Measurements from ENCODE around the gene QRICH1. TPM values are rescaled to one million over a fixed set of nuclear protein-coding genes. Genes with fewer than 3 reads are reported as not detected.

Gene QRICH1
- total RNA-seq, 2 experiments from 2014 or later = 126 to 127 TPM

DNA sequence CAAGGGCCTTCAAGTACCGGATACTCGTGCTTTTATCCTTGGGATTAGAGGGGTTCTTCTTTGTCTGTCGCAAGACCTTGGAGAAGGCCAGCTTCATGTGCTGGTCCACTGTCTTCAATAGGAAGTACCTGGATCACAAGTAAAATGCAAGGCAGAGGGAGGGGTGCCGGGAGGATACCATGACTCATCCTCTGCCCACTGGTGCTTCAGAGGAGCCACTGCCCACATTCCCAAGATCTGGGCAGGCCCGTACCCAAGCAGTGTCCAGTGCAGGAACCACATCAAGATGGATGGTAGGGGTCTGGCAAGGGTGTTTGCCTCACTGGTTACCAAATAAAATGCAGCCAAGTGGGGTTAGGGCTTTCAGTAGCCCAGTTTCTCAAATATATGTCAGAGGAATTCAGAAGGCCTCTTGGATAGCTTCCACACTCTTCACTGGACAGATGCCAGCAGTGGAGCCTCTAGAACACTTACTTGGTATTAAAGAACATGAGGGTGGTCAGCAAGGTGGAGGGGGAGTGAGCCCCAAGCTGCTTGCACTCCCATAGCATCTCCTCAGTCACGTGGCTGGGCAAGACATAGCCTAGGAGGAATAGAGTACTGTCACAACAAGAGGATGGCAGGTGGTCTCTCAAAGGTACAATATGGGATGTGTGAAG, 61.1 kb downstream of the QRICH1 start:
- no peak for DNase-seq
- H3K4me3 Mint-ChIP-seq = no peak overlapping the region
- no peak overlapping the region for H3K27ac Mint-ChIP-seq
- peaks cover 15% of the 10 kb centered on the region for H3K4me1 Mint-ChIP-seq
- H3K36me3 Mint-ChIP-seq = peaks cover 28% of the 10 kb centered on the region
- H3K9me3 Mint-ChIP-seq = no peaks in the 10 kb centered on the region
- no peaks in the 10 kb centered on the region for H3K27me3 Mint-ChIP-seq

DNA sequence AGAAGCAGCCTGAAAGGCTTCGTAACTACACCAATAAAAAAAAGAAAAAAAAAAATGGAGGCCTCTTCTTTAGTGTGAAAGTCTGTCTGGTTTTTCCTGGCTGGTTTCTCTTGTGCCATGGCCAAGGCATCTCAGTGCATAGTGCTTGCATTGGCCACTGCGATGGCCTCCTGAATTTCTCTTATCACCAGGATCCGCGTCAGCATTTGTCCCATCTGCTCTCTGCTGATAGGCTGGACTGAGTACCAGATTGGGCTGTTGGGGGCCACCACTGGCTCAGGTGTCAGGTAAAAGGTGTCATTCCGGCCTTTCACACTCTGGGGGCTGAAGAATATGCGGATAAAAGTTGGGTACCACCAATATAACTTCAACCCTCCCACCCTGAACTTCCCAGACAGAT, 63.5 kb downstream of the QRICH1 start:
- no peak for DNase-seq
- Mint-ChIP-seq H3K27ac (no peak overlapping the region), H3K4me3 (no peak overlapping the region), H3K36me3 (peaks cover 44% of the 10 kb centered on the region), H3K27me3 (no peaks in the 10 kb centered on the region), H3K4me1 (peaks cover 36% of the 10 kb centered on the region), H3K9me3 (no peaks in the 10 kb centered on the region)

DNA sequence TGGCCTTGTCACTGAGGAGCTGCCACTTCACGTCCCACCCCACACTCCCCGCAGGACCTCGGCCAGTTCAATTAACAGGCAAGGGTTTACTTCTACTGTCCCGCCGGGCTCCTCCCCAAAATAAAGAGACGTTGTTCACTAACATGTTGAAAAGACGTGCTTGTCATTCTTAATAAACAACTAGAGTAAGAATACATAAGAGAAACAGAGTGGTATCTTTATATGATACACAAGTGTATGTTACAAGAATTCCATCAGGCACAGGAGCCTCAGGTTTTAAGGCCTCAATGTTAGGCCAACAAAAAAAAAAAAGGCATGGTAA, 64.3 kb downstream of the QRICH1 start:
- H3K27me3 Mint-ChIP-seq = no peaks in the 10 kb centered on the region
- H3K4me1 Mint-ChIP-seq = peaks cover 44% of the 10 kb centered on the region
- peaks cover 44% of the 10 kb centered on the region for H3K36me3 Mint-ChIP-seq
- H3K4me3 Mint-ChIP-seq = peak overlapping the region; percentile 97
- H3K9me3 Mint-ChIP-seq = no peaks in the 10 kb centered on the region
- no peak for DNase-seq
- peak overlapping the region; percentile 99 for H3K27ac Mint-ChIP-seq

DNA sequence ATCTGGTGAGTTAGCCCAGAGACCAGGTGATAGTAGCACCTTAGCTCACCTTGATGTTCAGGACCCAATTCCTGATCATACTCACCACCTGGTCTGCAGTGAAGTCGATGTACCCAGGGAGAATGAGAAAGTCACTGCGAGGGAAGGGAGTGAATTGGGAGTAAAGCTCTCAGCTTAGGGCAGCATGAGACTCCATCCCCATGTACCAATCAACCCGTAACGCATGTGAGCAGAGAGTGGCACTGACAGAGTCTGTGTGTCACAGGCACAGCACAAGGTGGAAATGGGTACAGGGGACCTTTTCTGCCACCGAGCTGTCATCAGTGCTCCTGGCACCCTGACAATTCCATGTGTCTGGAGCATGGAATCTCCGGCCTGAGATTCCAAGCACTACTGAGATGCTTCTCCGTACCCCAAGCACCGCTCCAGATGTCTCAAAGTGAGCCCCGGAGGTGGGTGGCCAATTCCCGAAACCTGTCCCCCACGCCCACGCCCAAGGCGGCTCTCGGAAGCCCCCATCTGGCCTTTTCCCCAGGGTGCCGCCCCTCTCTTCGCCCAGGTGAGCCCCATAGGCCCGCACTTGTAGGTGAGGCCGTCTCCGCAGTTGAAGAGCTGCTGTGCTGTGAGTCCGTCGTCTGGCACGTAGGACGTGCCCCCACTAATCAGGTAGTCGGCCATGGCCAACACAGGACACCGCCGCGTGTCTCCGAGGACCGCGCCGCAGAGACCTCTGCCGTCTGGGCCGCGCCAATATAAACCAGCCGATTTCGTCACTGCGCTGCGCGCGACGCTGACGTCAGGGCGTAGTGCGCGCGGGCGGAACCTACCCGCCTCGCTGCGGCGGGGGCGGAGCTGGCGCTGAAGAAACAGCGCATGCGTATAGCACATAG, 65.0 kb downstream of the QRICH1 start, which contains the start of gene IMPDH2:
IMPDH2 (minus strand) TSS at position 726 of the 890 bp plus-strand sequence; CDS start at position 678, 48 bp downstream.
- peaks cover 49% of the 10 kb centered on the region for H3K36me3 Mint-ChIP-seq
- no peaks in the 10 kb centered on the region for H3K9me3 Mint-ChIP-seq
- H3K27ac Mint-ChIP-seq = peak within 1 kb of the TSS; percentile 99
- peak; percentile 94 for DNase-seq
- no peaks in the 10 kb centered on the region for H3K27me3 Mint-ChIP-seq
- peak within 1 kb of the TSS; percentile 97 for H3K4me3 Mint-ChIP-seq
- H3K4me1 Mint-ChIP-seq = peaks cover 48% of the 10 kb centered on the region

DNA sequence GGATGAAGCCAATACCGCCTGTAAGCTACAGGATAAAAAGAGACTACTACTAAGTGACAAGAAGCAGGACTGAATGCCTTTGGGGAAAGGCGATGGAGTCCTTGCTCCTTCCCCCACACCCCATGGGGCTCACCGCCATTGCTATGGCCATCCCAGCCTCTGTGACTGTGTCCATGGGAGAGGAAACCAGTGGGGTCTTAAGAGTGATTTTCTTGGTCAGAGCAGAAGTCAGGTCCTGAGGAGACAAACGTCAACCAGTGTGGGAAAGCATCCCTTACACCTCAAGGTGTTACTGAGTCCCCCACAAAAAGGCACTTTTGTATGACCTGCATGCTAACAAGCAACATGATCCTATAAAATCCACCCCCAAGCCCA, 65.6 kb downstream of the QRICH1 start:
- Mint-ChIP-seq H3K27me3 (no peaks in the 10 kb centered on the region), H3K36me3 (peaks cover 55% of the 10 kb centered on the region), H3K27ac (peak overlapping the region; percentile 99), H3K4me3 (peak overlapping the region; percentile 97), H3K4me1 (peaks cover 54% of the 10 kb centered on the region), H3K9me3 (no peaks in the 10 kb centered on the region)
- DNase-seq = no peak

DNA sequence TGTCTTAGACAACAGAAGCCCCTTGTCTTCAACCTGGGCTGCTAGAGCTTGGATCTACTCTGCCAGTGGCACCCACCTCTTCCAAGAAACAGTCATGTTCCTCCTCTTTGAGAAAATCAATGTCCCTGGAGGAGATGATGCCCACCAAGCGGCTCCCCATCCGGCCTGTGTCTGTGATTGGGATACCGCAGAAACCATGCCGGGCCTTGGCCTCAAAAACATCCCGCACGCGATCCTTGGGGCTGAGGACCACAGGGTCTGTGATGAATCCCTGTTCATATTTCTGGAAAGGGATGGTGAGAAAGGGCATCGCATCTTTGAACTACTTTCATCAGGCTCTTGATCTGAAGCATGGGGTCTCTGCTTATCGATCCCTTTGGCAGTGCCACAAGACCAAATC, 66.2 kb downstream of the QRICH1 start:
- Mint-ChIP-seq H3K27me3 (no peaks in the 10 kb centered on the region), H3K9me3 (no peaks in the 10 kb centered on the region), H3K4me1 (peaks cover 58% of the 10 kb centered on the region), H3K36me3 (peaks cover 62% of the 10 kb centered on the region), H3K27ac (peak overlapping the region; percentile 99), H3K4me3 (peak overlapping the region; percentile 97)
- DNase-seq = no peak

DNA sequence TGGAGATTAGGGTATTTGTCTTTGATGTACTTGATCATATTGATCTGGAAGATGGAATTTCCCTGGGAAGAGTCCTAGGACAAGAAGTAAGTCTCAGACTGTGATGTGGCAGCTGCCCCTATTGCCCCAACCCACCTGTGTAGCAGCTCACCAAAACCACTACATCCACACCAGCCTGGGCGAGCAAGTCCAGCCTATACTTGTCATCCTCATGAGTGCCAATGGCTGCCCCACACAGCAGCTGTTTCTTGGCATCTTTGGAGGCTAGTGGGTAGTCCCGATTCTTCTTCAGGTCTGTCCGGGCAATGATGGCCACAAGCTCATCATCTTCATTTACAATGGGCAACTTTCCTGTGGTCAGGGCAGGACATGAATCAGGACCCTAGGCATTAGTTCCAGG, 67.3 kb downstream of the QRICH1 start:
- DNase-seq = no peak
- peak overlapping the region; percentile 57 for H3K27ac Mint-ChIP-seq
- H3K9me3 Mint-ChIP-seq = no peaks in the 10 kb centered on the region
- H3K27me3 Mint-ChIP-seq = no peaks in the 10 kb centered on the region
- peak overlapping the region; percentile 97 for H3K4me3 Mint-ChIP-seq
- peaks cover 58% of the 10 kb centered on the region for H3K4me1 Mint-ChIP-seq
- H3K36me3 Mint-ChIP-seq = peaks cover 61% of the 10 kb centered on the region

DNA sequence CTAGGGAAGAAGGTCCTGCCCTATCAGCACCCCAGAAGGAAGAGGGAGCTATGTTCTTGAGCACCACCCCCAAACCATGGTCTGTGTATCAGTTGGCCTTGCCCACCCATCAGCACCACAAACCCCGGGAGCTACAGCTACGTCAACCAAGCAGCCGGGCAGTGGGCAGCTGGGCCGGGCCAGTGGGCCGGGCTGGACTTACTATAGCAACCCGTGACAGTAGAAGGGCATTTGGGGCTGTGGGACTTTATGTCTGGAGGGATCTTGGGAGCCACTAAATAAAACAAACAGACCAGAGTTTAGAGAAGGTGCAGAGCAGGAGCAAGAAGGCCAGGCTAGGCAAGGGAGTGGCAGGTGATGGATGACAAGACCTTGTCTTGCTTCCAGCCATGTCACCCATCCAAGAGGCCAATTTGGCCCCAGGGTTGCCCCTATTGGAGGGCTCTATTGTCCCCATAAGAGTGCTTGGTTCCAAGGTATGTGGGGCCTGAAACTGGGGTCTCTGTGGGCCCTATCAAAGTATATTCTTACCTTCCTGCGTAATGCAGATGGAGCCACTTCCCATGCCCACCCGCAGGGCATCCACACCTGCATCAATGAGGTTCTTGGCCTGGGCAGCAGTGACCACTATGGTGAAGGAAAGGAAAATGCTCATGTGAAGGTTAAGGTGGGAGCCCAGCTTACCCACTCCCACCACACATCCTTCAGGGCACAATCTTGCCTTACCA, 67.9 kb downstream of the QRICH1 start:
- Mint-ChIP-seq H3K27ac (peak overlapping the region; percentile 57), H3K4me1 (peaks cover 61% of the 10 kb centered on the region), H3K27me3 (peaks cover 3% of the 10 kb centered on the region), H3K9me3 (no peaks in the 10 kb centered on the region), H3K36me3 (peaks cover 60% of the 10 kb centered on the region), H3K4me3 (peak overlapping the region; percentile 22)
- DNase-seq = no peak

DNA sequence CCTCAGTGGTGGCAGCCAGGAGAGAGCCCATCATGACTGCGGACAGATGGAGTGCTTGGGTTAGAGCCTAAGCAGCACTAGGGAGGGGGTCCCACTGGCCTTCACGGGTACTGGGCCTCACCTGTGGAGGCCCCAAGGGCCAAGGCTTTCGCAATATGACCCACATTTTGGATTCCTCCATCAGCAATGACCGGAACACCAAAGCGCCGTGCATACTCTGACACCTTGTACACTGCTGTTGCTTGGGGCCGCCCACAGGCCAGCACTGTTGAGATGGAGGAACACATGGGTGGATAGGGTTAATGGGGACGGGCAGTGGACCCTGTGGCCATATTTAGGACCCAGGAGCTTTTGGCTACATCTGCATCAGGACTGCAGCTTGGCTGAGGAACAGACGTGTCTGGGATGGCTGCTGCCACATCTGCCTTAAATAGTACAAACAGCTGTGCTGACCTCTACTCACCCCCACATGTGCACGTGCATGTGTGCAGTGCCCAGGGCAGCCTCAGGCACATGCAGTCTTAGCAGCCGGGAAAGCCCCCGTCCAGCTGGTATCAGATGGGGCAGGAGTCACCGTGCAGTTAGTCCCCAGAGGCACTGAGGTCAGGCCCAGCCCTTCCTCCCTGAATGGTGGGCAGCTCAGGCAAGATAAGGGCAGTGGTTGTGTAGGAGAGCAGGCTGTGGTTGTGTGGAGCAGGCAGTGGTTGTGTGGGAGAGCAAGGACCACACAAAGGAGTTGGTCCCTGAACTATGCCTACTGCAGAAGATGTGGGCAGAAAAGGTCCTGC, 68.7 kb downstream of the QRICH1 start:
- peaks cover 62% of the 10 kb centered on the region for H3K4me1 Mint-ChIP-seq
- peak overlapping the region; percentile 34 for H3K27ac Mint-ChIP-seq
- peaks cover 60% of the 10 kb centered on the region for H3K36me3 Mint-ChIP-seq
- DNase-seq = no peak
- peak overlapping the region; percentile 16 for H3K4me3 Mint-ChIP-seq
- H3K27me3 Mint-ChIP-seq = peaks cover 3% of the 10 kb centered on the region
- no peaks in the 10 kb centered on the region for H3K9me3 Mint-ChIP-seq

DNA sequence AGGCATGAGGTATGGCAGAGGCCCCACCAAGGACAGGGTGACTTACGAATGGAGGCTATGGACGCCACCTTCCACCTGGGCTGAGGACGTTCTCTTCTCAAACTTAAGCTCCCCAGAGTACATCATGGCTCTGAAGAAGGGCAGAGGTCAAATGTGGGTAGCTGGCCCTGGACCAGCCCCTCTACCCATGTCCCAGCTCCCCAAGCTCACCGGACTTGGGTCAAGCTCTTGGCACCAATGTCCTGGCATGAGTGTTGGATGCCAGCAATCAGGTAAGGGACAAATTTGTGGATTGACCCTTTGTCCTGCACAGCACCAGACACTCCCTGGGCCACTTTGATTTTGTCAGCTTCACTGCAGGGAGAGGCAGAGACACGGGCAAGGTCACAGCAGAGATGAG, 69.4 kb downstream of the QRICH1 start:
- no peak for DNase-seq
- Mint-ChIP-seq H3K27me3 (peaks cover 3% of the 10 kb centered on the region), H3K9me3 (no peaks in the 10 kb centered on the region), H3K4me1 (peaks cover 66% of the 10 kb centered on the region), H3K36me3 (peaks cover 58% of the 10 kb centered on the region), H3K4me3 (peak overlapping the region; percentile 95), H3K27ac (peak overlapping the region; percentile 34)

DNA sequence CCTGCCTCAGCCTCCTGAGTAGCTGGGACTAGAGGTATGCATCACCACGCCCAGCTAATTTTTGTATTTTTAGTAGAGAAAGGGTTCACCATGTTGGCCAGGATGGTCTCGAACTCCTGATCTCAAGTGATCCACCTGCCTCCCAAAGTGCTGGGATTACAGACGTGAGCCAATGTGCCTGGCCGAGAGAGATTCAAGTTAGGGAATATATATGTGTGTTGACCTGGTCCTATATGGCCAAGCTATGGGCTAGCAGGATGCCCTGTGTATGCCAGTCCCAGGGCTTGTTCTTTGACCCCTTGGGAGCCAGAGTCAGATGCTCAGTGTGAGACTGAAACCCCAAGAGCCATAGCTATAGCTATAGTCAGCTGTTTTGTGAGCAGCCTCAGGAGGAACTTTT, 70.1 kb downstream of the QRICH1 start:
- Mint-ChIP-seq H3K4me3 (peak overlapping the region; percentile 95), H3K36me3 (peaks cover 52% of the 10 kb centered on the region), H3K27ac (peak overlapping the region; percentile 48), H3K27me3 (peaks cover 3% of the 10 kb centered on the region), H3K4me1 (peaks cover 64% of the 10 kb centered on the region), H3K9me3 (no peaks in the 10 kb centered on the region)
- no peak for DNase-seq

DNA sequence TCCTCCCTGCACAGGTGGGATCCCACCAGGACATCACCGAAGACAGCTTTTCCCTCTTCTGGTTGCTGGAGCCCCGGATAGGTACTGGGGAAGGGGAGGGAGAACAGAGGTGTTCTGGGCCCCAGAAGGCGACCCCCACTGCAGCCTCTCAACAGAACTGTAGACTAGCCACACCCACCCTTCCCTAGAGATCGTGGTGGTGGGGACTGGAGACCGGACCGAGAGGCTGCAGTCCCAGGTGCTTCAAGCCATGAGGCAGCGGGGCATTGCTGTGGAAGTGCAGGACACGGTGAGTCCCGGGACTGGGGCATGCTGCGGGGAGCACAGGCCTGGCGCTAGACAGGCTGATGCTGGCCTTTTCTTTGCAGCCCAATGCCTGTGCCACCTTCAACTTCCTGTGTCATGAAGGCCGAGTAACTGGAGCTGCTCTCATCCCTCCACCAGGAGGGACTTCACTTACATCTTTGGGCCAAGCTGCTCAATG, 71.1 kb downstream of the QRICH1 start:
- Mint-ChIP-seq H3K4me1 (peaks cover 56% of the 10 kb centered on the region), H3K9me3 (no peaks in the 10 kb centered on the region), H3K36me3 (peaks cover 41% of the 10 kb centered on the region), H3K27ac (peak overlapping the region; percentile 97), H3K27me3 (peaks cover 3% of the 10 kb centered on the region), H3K4me3 (peak overlapping the region; percentile 95)
- peak; percentile 28 for DNase-seq

DNA sequence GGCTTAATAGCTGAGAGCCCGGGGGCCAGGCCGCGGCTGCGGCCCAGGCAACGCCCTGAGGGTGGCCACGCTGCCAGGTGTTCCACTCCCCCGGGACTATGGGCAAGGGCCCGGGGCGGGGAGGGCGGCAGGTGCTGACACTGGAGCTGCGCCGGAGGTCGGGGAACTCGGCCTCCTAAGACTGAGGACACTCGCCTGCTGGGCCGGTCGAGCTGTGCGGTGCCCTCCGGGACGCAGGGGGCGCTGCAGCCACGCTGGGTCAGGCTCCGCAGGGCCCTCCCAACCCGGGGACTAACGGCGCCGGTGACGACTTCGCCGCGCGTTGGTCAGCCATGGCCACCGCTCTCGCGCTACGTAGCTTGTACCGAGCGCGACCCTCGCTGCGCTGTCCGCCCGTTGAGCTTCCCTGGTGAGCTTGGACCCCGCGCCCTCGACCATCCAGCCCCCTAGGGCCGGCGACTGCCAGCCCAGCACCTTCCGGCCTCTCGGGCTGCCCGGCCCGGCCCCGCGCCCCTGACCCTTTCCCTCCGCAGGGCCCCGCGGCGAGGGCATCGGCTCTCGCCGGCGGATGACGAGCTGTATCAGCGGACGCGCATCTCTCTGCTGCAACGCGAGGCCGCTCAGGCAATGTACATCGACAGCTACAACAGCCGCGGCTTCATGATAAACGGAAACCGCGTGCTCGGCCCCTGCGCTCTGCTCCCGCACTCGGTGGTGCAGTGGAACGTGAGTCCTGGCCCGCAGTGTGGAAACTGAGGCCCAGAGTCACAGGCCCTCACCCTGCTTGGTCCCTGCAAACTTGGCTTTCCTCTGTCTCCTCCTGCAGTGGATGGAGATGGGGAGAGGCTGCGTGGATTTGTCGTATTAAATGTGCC, 71.8 kb downstream of the QRICH1 start, which contains the start of gene NDUFAF3:
NDUFAF3 (plus strand) TSS at position 309 of the 875 bp plus-strand sequence; CDS start at position 333, 24 bp downstream.
- peak within 1 kb of the TSS; percentile 95 for H3K4me3 Mint-ChIP-seq
- no peaks in the 10 kb centered on the region for H3K9me3 Mint-ChIP-seq
- H3K4me1 Mint-ChIP-seq = peaks cover 54% of the 10 kb centered on the region
- DNase-seq = peak; percentile 95
- peak within 1 kb of the TSS; percentile 97 for H3K27ac Mint-ChIP-seq
- peaks cover 35% of the 10 kb centered on the region for H3K36me3 Mint-ChIP-seq
- H3K27me3 Mint-ChIP-seq = peaks cover 3% of the 10 kb centered on the region
